RWPE2 (cell line): ENCODE data around the gene PHF2.

Experiments
- ATAC-seq: fragments of 200-7000 bp; cut with Tn5 transposase; 3 replicates; pipeline ENCODE4 v1.9.1; 2021; ENCODE audit warnings: low read depth
- DNase-seq: peaks from one replicate; pipeline ENCODE4 v3.0.0-alpha.2; 2020; ENCODE audit warnings: low spot score
- H3K27ac ChIP-seq: fragments of 450-650 bp; 2 replicates; pipeline ENCODE4 v1.5.1; 2017; ENCODE audit warnings: mild to moderate bottlenecking; ENCODE audit not compliant: poor library complexity, severe bottlenecking
- H3K27me3 ChIP-seq: fragments of 250-450 bp; sonication (Bioruptor Pico); 2 replicates; pipeline ENCODE4 v1.5.1; 2021; ENCODE audit warnings: mild to moderate bottlenecking, moderate library complexity; ENCODE audit not compliant: insufficient read depth, poor library complexity, severe bottlenecking
- H3K36me3 ChIP-seq: fragments of 250-450 bp; sonication (Bioruptor Pico); 2 replicates; pipeline ENCODE4 v1.5.1; 2020; ENCODE audit warnings: low read depth, mild to moderate bottlenecking, moderate library complexity
- H3K4me1 ChIP-seq: fragments of 250-450 bp; sonication (Bioruptor Pico); 2 replicates; pipeline ENCODE4 v1.5.1; 2021; ENCODE audit warnings: mild to moderate bottlenecking, moderate library complexity; ENCODE audit not compliant: insufficient read depth, poor library complexity, severe bottlenecking
- H3K4me3 ChIP-seq: fragments of 250-450 bp; sonication (Bioruptor Pico); 2 replicates; pipeline ENCODE4 v1.5.1; 2021; ENCODE audit warnings: mild to moderate bottlenecking, moderate library complexity; ENCODE audit not compliant: severe bottlenecking
- H3K9me3 ChIP-seq: fragments of 250-450 bp; sonication (Bioruptor Pico); 2 replicates; pipeline ENCODE4 v1.5.1; 2021; ENCODE audit warnings: mild to moderate bottlenecking, moderate library complexity; ENCODE audit not compliant: severe bottlenecking
- CTCF ChIP-seq: fragments of 450-650 bp; IDR thresholded peaks from one replicate; pipeline ENCODE4 v1.5.1; 2017; ENCODE audit warnings: mild to moderate bottlenecking, moderate library complexity; ENCODE audit not compliant: poor library complexity, severe bottlenecking

PHF2 gene

GRCh38 chr9:93656426-93657239, 80.2 kb downstream of the PHF2 start:
- no peak overlapping the region for H3K4me3 ChIP-seq
- H3K36me3 ChIP-seq, result no peaks in the 10 kb centered on the region; the same call in 1 of the 2 replicates
- H3K27me3 ChIP-seq, result no peaks in the 10 kb centered on the region
- H3K27ac ChIP-seq, result no peak overlapping the region
- H3K9me3 ChIP-seq, result no peaks in the 10 kb centered on the region
- peak; percentile 42 for DNase-seq
- ATAC-seq, result no peak
- no peaks in the 10 kb centered on the region for H3K4me1 ChIP-seq
- no peak for TF ChIP-seq CTCF

GRCh38 chr9:93657331-93658111, 81.1 kb downstream of the PHF2 start:
- H3K4me3 ChIP-seq, result no peak overlapping the region
- no peaks in the 10 kb centered on the region; the same call in 1 of the 2 replicates for H3K36me3 ChIP-seq
- ATAC-seq (no peak), DNase-seq (peak; percentile 34)
- no peak for TF ChIP-seq CTCF
- H3K9me3 ChIP-seq, result no peaks in the 10 kb centered on the region
- no peaks in the 10 kb centered on the region for H3K4me1 ChIP-seq
- H3K27ac ChIP-seq, result no peak overlapping the region
- H3K27me3 ChIP-seq, result no peaks in the 10 kb centered on the region

- Histone ChIP-seq H3K36me3 (no peaks in the 10 kb centered on the region; the same call in 1 of the 2 replicates), H3K9me3 (no peaks in the 10 kb centered on the region), H3K27ac (no peak overlapping the region), H3K27me3 (no peaks in the 10 kb centered on the region), H3K4me1 (no peaks in the 10 kb centered on the region), H3K4me3 (no peak overlapping the region)
- DNase-seq, result peak; percentile 45
- TF ChIP-seq CTCF, result no peak
- ATAC-seq, result no peak
Observed at GRCh38 chr9:93658184-93658925, 82.0 kb downstream of the PHF2 start.

- H3K27ac ChIP-seq, result no peak overlapping the region
- H3K36me3 ChIP-seq, result no peaks in the 10 kb centered on the region; the same call in 1 of the 2 replicates
- no peaks in the 10 kb centered on the region for H3K27me3 ChIP-seq
- no peaks in the 10 kb centered on the region for H3K4me1 ChIP-seq
- no peak for TF ChIP-seq CTCF
- peak; percentile 41 for DNase-seq
- H3K9me3 ChIP-seq, result no peaks in the 10 kb centered on the region
- no peak overlapping the region for H3K4me3 ChIP-seq
- no peak for ATAC-seq
Observed at GRCh38 chr9:93659044-93659836, 82.9 kb downstream of the PHF2 start.
